ENCODE results near the gene IL17RA.

IL17RA gene

DNA sequence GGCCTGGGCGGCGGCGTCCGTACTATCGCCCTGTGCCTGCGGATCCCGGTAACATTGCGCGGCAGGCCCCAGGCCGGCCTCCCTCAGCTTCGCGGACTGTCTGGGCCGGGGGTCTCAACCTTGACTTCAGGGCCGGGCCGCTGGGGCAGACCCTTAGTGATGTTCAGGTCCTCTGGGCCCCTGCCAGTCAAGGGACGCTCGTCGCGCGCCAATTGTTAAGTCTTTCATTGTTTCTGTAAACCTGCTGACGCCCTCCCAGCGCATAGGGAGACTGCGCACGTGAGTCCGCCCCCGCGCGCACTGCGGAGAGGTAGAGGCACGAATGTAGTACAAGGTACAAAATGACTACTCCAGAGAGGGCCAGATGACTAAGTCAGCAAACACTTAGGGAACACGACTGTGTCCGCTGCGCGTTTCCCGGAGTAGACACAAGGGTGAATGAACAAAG is 74.7 kb downstream of the IL17RA start:
- DNase-seq, result peak; percentile 59

DNA sequence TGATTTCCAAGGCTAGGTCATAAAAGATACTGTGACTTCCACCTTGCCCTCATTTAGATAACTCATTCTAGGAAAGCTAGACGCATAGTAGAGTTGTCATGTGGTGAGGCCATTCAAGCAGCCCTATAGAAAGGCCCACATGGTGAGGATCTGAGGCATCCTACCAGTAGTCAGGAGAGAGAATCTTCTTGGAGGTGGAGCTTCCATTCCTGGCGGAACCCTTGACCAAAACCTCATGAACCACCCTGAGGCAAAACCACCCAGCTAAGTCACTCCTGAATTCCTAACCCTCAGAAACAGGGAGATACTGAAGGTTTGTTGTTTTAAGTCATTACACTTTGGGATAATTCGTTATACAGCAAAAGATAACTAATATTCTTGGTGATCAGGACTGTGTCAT is 77.2 kb downstream of the IL17RA start:
- DNase-seq, result no peak

DNA sequence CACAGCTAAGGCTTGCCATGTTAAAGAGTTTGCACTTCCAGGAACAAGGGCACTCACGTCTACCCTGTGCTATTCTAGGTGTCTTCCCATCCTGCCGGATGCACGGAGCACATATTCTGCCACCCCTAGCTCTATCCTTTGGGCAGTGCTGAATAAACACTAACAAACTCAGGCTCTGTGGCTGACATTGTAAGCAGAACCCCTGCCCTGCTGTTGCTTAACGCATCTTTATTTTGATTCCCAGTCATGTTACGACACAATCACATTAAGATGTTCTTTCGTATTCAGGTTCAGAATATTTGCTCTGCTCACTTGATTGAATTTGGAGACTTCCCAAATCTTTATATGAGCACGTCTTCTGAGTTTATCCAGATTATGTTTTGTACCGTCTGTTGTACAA is 77.9 kb downstream of the IL17RA start:
- peak; percentile 25 for DNase-seq

DNA sequence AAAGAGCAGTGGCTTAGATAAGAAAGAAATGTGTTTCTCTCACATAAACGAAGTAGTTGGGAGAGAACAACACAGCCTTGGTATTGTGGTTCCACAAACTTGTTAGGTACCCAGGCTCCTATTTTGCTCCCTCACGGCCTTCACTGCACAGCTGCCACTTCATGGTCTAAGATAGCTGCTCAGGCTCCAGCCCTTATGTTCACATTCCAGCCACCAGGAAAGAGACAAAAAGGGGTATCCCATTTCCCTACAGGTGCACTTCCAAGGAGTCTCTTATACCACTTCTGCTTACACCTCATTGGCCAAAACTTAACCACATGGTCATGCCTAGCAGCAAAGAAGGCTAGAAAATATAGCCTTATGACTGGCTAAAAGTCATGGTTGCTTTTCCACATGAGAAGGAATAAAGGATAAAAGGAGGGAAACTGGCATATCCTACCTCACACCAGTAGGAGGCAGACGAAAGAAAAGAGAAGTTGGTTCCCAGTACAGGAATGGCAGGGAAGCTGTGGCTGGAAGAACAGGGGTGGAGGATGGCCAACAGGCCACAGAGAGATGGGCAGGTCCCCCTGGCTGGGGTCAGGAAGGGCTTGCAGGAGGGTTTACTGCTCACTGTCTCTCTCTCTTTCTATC is 79.7 kb downstream of the IL17RA start:
- peak; percentile 6 for DNase-seq
